NCI-H510A treated with DMSO at 0.1 percent for 48 hours (cell line): ENCODE measurements around the gene TNS4.
A peak's percentile ranks its signal among the peaks of the same experiment; 100 is the strongest.
"Not testable (repeated sequence)": the region's sequence is repeated elsewhere in the genome, so short reads cannot be mapped to it uniquely, and the experiment has no call there.

Experiments used
- DNase-seq: peaks from one replicate; lab custom pipeline; 2025; lab: John Stamatoyannopoulos, UW

Gene TNS4

GRCh38 chr17:40501499-40501911 is at the start of gene TNS4:
TNS4 (minus strand) TSS chr17:40501623; CDS start chr17:40496425, 5,198 bp downstream.
- no peak for DNase-seq

GRCh38 chr17:40550608-40551007 is 49.2 kb upstream of the TNS4 start:
- no peak for DNase-seq

GRCh38 chr17:40548982-40549685 is 47.7 kb upstream of the TNS4 start:
- DNase-seq = peak; percentile 92

GRCh38 chr17:40548491-40548981 is 47.1 kb upstream of the TNS4 start:
- peak; percentile 67 for DNase-seq

DNA sequence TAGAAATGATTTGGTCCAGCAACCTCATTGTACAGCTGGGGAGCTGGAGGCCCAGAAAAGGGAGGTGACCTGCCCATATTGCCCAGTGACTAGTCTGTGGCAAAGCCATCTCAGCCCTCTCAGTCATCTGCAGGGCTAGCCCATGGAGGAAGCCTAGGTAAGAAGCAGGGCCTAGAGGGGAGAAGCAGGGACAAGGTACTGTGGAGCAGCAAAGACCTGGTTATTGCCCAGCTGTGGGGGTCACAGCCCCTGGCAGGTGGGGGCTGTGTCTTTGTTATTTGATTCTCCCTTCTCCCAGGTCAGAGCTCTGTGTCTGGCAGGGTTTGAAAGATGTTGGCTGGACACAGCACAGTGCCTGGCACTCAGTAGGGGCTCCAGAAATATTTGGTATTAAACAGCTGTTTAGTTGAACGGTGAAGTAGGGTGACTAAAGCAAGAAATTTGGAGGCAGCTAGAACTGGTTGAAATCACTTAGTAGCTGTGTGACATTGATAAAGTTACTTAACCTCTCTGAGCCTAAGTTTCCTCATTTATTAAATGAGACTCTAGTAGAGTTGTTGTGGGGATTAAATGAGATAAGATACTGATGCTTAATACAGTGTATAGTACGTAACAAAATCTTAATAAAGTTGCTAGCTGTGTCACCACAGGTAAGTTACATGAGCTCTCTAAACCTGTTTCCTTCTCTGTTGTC is 46.5 kb upstream of the TNS4 start:
- DNase-seq = no peak

DNA sequence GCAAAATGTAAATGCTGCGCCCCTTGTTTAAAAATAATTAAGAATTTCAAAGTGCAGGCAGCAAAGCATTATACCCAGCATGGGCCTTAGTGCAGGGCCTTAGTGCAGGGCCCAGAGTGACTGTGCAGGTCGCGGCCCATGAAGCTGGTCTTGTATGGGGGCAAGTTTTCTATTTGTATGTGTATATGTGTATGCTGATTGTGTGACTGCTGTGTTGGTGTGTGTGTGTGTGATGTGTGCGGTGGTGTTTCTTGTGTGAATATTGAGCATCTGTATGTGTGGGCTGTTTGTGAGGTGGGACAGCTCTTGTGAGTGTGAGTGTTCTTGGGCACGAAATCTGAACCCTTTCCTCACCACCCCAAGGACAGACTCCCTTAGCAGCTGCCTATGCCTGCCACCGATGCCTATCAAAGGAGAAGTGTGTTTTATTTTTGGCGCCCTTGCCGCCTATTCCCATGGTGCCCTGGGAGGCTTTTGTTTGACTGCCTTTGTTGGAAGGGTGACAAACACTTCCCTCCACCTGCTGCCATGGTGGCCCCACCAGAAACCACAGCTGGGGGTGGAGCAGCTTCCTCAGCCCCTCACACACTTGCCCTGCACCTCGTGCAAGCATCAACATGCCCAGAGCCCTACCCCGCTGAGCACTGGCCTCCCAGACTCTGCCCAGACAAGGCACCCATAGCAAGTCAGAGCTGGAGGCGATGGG is 45.8 kb upstream of the TNS4 start:
- peak; percentile 94 for DNase-seq

- not testable (repeated sequence) for DNase-seq
These were observed 45.1 kb upstream of the TNS4 start for GRCh38 chr17:40546497-40546896.

- DNase-seq = no peak
These were observed 44.2 kb upstream of the TNS4 start for GRCh38 chr17:40545660-40546059.

DNA sequence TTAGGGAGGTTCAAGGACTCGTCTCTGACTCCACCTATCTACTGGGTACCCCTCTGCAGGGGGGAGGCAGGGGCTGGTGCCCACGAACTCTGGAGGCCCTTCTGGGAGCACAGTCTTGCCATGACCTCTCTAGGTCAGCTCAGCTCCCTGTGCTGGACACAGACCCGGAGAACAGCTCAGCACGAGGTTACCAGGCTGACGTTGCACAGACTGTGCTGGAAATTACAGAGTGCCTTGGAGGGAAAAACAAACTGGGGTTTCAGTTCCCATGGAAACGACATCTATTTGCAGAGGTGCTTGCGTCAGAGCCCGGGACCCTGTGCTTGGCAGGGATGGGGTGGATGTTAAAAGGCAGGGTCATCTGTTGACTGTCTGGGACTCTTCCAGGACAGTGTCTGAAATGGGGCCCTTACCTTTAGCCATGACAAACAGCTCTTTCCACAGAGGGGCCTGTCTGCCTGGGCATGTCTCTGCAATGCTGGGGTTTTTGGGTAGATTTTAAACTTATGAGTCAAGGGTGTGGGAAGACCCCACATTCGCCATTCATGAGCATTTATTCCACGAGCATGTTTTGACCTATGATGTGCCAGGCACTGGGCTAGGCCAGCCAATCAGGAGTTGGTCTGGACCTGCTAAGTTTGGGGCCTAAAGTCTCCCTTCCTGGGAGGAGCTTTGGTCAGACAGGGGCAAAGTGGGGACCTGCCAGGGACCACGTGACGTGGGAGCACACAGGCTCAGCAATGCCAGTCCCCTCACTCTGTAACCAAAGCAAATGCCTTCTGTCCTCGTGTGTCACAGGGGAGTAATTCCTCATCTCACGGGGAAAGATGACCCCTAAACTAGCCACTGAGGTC is 41.4 kb upstream of the TNS4 start:
- no peak for DNase-seq

- no peak for DNase-seq
These were observed 40.6 kb upstream of the TNS4 start for GRCh38 chr17:40541873-40542557.

DNA sequence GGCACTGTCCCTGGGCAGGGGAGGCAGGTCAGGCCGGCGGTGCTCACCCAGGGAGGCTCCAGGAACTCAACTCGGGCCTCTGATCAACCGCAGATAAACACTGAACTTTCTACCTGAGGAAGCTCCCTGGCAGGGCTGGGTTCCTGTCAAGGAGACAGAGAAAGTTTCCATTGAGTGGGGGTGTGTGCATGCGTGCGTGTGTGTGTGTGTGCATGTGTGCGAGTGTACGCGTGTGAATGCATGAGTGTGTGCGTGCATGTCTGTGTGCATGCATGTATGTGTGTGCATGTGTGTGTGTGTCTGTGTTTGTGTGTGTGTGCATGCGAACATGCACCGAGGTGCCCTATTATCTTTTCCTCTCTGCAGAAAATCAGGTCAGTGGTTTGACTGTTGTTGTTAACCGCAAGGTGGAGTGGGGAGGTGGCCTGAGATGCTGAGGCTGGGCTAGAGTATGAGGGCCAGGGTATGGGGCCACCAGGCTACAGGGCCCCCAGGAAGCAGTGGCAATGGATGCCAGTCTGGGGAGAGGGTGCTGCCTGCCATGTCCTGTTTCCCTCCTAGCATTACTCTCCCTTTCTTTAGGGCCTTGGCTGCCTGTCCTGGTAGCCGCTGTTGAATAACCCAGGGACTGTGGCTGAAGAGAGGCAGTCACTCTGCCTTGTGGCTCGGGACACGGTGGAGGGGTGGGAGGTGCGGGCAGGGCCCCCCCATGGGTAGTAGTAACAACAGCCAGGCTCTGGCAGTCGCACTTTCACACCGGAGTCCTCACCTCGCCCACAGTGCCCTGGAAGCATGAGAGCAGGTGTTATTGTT is 39.8 kb upstream of the TNS4 start:
- DNase-seq = no peak

DNA sequence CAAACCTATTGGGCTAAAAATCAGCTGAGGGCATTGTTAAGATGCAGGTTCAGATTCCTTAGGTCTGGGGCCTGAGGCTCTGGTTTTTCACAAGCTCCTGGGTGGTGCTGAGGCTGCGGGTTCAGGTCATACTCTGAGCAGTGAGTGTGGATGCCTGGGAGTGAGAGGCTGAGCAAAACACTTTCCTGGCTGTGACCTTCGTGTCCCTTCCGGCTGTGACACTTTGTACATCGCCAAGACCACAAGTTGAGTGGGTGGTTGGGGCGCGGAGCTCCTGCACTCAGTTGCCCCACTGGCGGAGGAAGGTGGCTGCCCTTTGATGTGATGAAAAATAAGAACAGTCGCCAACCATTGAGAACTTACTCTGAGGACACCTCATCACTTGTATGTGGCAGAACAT is 39.0 kb upstream of the TNS4 start:
- DNase-seq = no peak

DNA sequence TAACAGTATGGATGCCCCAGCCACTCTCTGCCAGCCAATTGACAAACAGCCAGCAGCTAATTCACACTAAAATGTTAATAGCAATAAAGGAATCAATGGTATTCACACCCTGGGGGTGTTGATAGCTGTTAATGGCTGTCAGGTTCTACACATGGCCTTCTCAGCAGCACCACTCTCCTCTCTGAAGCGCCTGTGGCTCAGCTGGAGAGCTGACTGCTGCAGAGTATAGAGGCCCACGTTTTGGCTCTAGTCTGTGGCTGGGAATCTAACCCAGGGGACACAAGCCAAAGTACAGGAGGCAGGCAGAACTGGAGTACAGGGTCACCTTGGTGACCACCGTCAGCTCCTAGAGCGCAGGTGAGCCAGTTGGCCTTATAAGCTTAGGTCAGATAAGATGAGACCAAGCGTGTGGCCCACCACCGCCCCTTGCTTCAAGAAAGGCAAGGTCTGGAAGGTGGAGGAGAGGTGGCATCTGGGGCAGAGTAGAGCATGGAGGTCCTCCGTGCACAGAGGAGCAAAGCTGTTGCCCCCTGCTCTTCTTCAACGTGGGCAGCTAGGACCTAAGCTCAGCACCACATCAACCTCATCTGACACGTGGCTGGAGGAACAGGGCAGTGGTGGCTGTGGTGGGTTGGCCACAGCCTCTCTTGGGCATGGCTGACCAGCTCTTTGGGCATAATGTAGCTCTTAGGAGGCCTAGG is 38.4 kb upstream of the TNS4 start:
- no peak for DNase-seq

DNA sequence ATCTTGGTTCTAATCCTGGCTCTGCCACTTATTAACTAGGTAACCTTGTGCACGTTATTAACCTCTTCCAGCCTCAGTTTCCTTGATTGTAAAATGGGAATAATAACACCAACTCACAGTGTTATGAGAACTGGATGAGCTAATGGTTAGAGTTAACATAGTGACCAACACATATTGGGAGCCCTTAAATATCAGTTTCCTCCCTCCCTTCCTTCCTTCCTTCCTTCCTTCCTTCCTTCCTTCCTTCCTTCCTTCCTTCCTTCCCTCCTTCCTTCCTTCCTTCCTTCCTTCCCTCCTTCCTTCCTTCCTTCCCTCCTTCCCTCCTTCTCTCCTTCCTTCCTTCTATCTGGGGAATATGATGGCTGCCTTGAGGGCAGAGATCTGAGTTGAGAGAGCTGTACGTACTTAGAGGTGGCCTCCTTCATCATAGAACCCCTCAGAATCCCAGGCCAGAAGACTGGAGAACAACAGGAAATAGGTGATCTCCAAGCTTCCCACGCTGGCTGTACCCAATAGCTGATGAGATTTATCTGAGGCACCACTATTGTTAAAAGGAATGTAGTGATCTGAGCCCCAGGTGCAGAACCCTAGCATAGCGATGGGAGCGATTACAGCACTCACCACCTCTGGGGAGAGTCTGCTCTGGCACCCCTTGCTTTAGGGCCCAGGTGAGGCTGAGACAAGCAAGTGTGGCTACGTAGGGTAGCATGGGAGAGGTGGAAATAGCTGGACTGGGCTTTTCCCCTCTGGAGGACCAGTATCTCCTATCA is 37.7 kb upstream of the TNS4 start:
- no peak for DNase-seq

DNA sequence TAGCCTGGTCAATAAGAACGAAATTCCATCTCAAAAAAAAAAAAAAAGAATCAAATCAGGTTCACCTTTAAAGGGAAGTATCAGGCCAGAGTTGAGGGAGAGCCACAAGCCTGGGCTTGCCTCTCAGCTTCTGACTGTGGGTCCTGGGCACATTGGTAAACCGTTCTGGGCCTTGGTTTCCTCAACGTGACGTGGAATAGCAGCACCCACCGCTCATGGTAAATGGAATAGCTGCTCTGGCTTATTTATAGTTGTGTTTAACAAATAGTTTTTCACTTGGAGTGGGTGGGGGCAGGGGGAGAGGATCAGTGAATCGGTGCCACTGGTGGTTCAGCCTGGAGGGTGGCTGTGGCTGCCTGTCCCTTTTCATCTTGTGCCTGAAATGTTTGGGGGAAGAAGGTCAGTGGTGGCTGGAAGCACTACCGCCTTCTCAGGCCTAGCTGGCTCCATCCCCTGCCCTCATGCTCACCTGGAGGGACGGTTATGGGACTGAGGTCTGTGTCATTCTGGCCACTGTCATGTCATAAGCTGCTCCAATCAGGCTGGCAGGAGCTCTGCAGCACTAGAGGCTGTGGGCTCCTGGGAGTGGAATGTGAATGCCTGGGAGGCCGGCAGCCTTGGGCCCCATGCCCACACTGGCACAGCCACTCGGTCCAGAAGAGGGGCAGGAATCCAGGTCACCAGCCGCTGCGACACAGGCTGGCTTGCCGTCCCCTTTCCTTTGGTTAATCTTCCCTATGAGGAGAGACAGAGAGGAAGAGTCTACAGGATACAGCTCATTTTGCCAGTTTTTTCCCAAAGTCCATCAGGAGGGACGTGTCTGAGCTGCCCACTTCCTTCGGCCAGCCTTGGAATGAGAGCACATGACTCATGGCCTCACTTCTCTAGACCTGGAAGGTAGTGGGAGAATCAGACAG is 36.9 kb upstream of the TNS4 start:
- DNase-seq = no peak

DNA sequence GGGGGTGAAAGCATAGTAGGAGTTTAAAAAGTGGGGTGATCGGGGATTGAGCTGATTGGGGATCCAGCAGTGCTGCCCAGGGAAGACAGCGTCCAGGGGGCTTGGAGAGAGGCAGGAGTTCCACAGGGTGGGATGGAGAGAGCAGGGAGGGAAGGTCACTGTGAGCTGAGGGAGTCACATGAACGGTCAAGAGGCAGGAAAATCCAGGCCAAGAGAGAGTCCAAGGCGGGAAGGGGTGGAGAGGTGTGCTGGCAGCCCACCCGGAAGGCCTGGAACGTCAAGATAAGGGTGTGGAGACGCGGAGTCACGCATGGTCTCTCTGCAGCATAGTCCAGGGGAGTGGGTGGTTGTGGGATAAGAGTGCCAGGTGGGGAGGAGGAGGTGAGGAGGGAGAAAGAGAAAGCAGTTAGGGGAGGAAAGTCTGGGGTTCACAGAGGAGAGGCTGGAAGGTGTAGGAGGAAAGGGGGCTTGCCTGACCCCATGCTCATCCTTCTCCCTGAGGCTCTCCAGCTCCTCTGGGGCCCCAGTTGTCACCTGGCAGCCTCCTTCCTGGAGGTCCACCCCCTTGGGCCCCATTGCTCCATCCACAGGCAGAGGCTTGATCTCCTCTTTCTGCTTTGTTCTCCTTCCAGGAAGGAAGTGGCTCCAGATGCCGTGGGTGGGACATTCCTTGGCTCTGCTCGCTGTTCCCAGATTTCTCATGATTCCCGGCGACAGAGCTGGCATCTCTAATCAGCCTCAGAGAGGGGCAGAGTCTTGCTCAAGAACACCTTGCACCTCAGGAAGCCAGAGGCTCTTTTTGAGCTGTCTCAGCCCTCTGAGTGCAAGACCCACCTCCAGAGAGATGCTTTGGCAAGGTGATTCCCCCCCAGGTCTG is 35.1 kb upstream of the TNS4 start:
- DNase-seq = no peak

- no peak for DNase-seq
These were observed 34.5 kb upstream of the TNS4 start for GRCh38 chr17:40535924-40536294.
